SK-N-SH (cell line): ENCODE data around the gene CDK15. TPM values are rescaled to one million over a fixed set of nuclear protein-coding genes. Genes with fewer than 3 reads are reported as not detected.

Source experiments
- CTCF ChIA-PET: fragments of 300-600, 350-600 bp; formaldehyde crosslinking; extraction: SDS; loops from one replicate; lab custom pipeline; 2021; lab: Yijun Ruan, JAX
- POLR2A ChIA-PET: fragments of 350-600 bp; sonication (Branson Sonifier 250); formaldehyde crosslinking; extraction: SDS; loops from one replicate; lab custom pipeline; 2020; ENCODE audit warnings: antibody characterized with exemption, inconsistent platforms; lab: Yijun Ruan, JAX
- DNase-seq: peaks from one replicate; pipeline ENCODE4 v3.0.0; 2012
- H2AFZ ChIP-seq: fragments of 200-600 bp; sonication (generic); 2 replicates; pipeline ENCODE4 v1.8.1; 2016; ENCODE audit warnings: antibody characterized with exemption, mild to moderate bottlenecking, low read depth
- H3F3A ChIP-seq: fragments of 200-600 bp; sonication (generic); replicated peaks from 2 replicates; pipeline ENCODE3; 2016; ENCODE audit warnings: antibody characterized with exemption, mild to moderate bottlenecking; ENCODE audit not compliant: insufficient read depth
- H3K27ac ChIP-seq, 2 experiments: fragments of 200-500 bp in 1 of 2; fragments of 200-600 bp in 1 of 2; sonication (Bioruptor generic) in 1 of 2; sonication (generic), shearing (Covaris generic) in 1 of 2; 2 replicates each; pipeline versions ENCODE4 v1.5.1 to v1.6.1; 2014 to 2016; ENCODE audit warnings: low read depth in 2 of 2, inconsistent platforms in 1 of 2, low read length in 1 of 2, mild to moderate bottlenecking in 1 of 2, mixed read lengths in 1 of 2
- H3K27me3 ChIP-seq: fragments of 200-600 bp; sonication (generic), shearing (Covaris generic); 2 replicates; pipeline ENCODE4 v1.6.1; 2016; ENCODE audit warnings: mixed run types; ENCODE audit not compliant: insufficient read depth
- H3K36me3 ChIP-seq, 2 experiments: fragments of 200-500 bp in 1 of 2; fragments of 200-600 bp in 1 of 2; sonication (Bioruptor generic) in 1 of 2; sonication (generic) in 1 of 2; replicated peaks in 1 of 2; 2 replicates each; pipeline versions ENCODE3 to v1.5.1; 2014 to 2016; ENCODE audit warnings: low read length in 1 of 2, mild to moderate bottlenecking in 1 of 2; ENCODE audit not compliant: insufficient read depth in 2 of 2, control insufficient read depth in 1 of 2
- H3K4me1 ChIP-seq, 2 experiments: fragments of 200-500 bp in 1 of 2; fragments of 200-600 bp in 1 of 2; sonication (Bioruptor generic) in 1 of 2; sonication (generic), shearing (Covaris generic) in 1 of 2; 2 replicates each; pipeline versions ENCODE4 v1.5.1 to v1.6.1; 2014 to 2016; ENCODE audit warnings: low read depth in 1 of 2, low read length in 1 of 2, mixed run types in 1 of 2; ENCODE audit not compliant: insufficient read depth in 2 of 2, control insufficient read depth in 1 of 2
- H3K4me2 ChIP-seq: fragments of 200-600 bp; sonication (generic), shearing (Covaris generic); 2 replicates; pipeline ENCODE4 v1.6.1; 2017; ENCODE audit warnings: mixed run types
- H3K4me3 ChIP-seq, 2 experiments: fragments of 200-500 bp in 1 of 2; fragments of 200-600 bp in 1 of 2; sonication (Bioruptor generic) in 1 of 2; sonication (generic), shearing (Covaris generic) in 1 of 2; 2 replicates each; pipeline versions ENCODE4 v1.5.1 to v1.8.1; 2014 to 2016; ENCODE audit warnings: low read depth in 2 of 2, inconsistent platforms in 1 of 2, low read length in 1 of 2, mild to moderate bottlenecking in 1 of 2, mixed read lengths in 1 of 2, moderate library complexity in 1 of 2
- H3K79me2 ChIP-seq: fragments of 200-600 bp; sonication (generic); 2 replicates; pipeline ENCODE4 v1.8.1; 2017; ENCODE audit warnings: mild to moderate bottlenecking; ENCODE audit not compliant: insufficient read depth
- H3K9ac ChIP-seq: fragments of 200-600 bp; sonication (generic); 2 replicates; pipeline ENCODE4 v1.6.1; 2017; ENCODE audit warnings: mixed run types
- H3K9me2 ChIP-seq: fragments of 200-600 bp; sonication (generic); 2 replicates; pipeline ENCODE4 v1.6.1; 2017; ENCODE audit warnings: mixed run types
- H3K9me3 ChIP-seq: fragments of 200-600 bp; sonication (generic); 2 replicates; pipeline ENCODE4 v1.6.1; 2017; ENCODE audit warnings: mixed run types, mild to moderate bottlenecking, moderate library complexity
- H4K20me1 ChIP-seq: fragments of 200-600 bp; sonication (generic); 2 replicates; pipeline ENCODE4 v1.6.1; 2017; ENCODE audit warnings: mild to moderate bottlenecking, mixed run types; ENCODE audit not compliant: insufficient read depth
- CHD2 ChIP-seq: fragments of 150-350 bp; IDR thresholded peaks from 2 replicates; pipeline ENCODE4 v1.6.1; 2018; ENCODE audit warnings: low read length; ENCODE audit not compliant: partially characterized antibody
- FOXJ3 ChIP-seq: sonication (generic); formaldehyde crosslinking; IDR thresholded peaks from 2 replicates; pipeline ENCODE4 v1.5.1; 2020; ENCODE audit warnings: mild to moderate bottlenecking, missing genetic modification reagents
- FOXM1 ChIP-seq: IDR thresholded peaks from 2 replicates; pipeline ENCODE4 v1.4.0; 2012; ENCODE audit warnings: low read depth, mild to moderate bottlenecking
- MEF2A ChIP-seq: IDR thresholded peaks from 2 replicates; pipeline ENCODE4 v1.4.0; 2012; ENCODE audit warnings: low read depth, borderline replicate concordance
- MXI1 ChIP-seq: IDR thresholded peaks from 2 replicates; pipeline ENCODE4 v1.6.1; 2012; ENCODE audit warnings: mild to moderate bottlenecking, low read depth, low read length, improper control_type of control experiment
- POLR2AphosphoS5 ChIP-seq: IDR thresholded peaks from 2 replicates; pipeline ENCODE4 v1.6.1; 2012; ENCODE audit warnings: low read depth, low read length
- RCOR1 ChIP-seq: fragments of 150-350 bp; IDR thresholded peaks from 2 replicates; pipeline ENCODE4 v1.6.1; 2017; ENCODE audit warnings: antibody characterized with exemption, low read length
- REST ChIP-seq: IDR thresholded peaks from 2 replicates; pipeline ENCODE4 v1.6.1; 2012; ENCODE audit warnings: mild to moderate bottlenecking, low read depth, low read length, moderate library complexity
- TAF1 ChIP-seq: IDR thresholded peaks from 2 replicates; pipeline ENCODE4 v1.6.1; 2012; ENCODE audit warnings: low read depth, mild to moderate bottlenecking, low read length, moderate library complexity, borderline replicate concordance
- TCF12 ChIP-seq: IDR thresholded peaks from 2 replicates; pipeline ENCODE4 v1.4.0; 2012
- USF1 ChIP-seq: IDR thresholded peaks from 2 replicates; pipeline ENCODE4 v1.4.0; 2012; ENCODE audit warnings: low read depth, borderline replicate concordance
- ZBTB33 ChIP-seq: IDR thresholded peaks from 2 replicates; pipeline ENCODE4 v1.4.0; 2012; ENCODE audit warnings: low read depth, borderline replicate concordance
- WGBS: methylation state at CpG from one replicate; pipeline ENCODE4 v1.1.6; 2017; ENCODE audit warnings: low lambda C conversion rate; 5-methylcytosine and 5-hydroxymethylcytosine counted together
- polyA plus RNA-seq, 3 experiments: library from polyadenylated mRNA; depleted of rRNA; stranded (reverse); fragments of >200 nt; gene quantifications; 2 replicates each; pipeline ENCODE4 v1.2.3, GENCODE V29; 2012
- TF ChIP-seq, protein P1 (sequence below): fragments of 200-600 bp; sonication (generic); IDR thresholded peaks from 2 replicates; pipeline ENCODE4 v1.6.1; 2017; ENCODE audit warnings: antibody characterized with exemption, mild to moderate bottlenecking, moderate library complexity

CDK15 gene
- polyA plus RNA-seq, 1 of the 3 experiments (the other 2 are of a cell fraction): 1.8 TPM

GRCh38 chr2:201830666-201831065, 24.3 kb downstream of the CDK15 start:
- Histone ChIP-seq H4K20me1 (no peaks in the 10 kb centered on the region), H3K4me1 (peaks cover 0 to 10% of the 10 kb centered on the region in 2 experiments; a peak in 1 of 4 replicates), H3K4me3 (no peak overlapping the region), H3K27me3 (no peaks in the 10 kb centered on the region), H3K36me3 (no peaks in the 10 kb centered on the region), H3K9ac (no peak overlapping the region), H3K9me2 (no peaks in the 10 kb centered on the region), H3F3A (no peaks in the 10 kb centered on the region), H3K27ac (no peak overlapping the region), H2AFZ (no peak overlapping the region), H3K79me2 (no peaks in the 10 kb centered on the region), H3K9me3 (no peaks in the 10 kb centered on the region), H3K4me2 (no peak overlapping the region)
- ChIA-PET CTCF (interaction anchor here (1.5 kb wide), 1 partner anchor 11 kb away, joined by 4 read pairs; no protein-coding TSS in a partner anchor), POLR2A (no interaction called here)
- TF ChIP-seq FOXJ3 (CRISPR knock-in tag) (no peak), USF1 (no peak), REST (no peak), POLR2AphosphoS5 (no peak), CHD2 (no peak), FOXM1 (no peak), TCF12 (no peak), RCOR1 (no peak), ZBTB33 (no peak), TAF1 (no peak), MEF2A (no peak), MXI1 (no peak)
- TF ChIP-seq, protein P1, sequence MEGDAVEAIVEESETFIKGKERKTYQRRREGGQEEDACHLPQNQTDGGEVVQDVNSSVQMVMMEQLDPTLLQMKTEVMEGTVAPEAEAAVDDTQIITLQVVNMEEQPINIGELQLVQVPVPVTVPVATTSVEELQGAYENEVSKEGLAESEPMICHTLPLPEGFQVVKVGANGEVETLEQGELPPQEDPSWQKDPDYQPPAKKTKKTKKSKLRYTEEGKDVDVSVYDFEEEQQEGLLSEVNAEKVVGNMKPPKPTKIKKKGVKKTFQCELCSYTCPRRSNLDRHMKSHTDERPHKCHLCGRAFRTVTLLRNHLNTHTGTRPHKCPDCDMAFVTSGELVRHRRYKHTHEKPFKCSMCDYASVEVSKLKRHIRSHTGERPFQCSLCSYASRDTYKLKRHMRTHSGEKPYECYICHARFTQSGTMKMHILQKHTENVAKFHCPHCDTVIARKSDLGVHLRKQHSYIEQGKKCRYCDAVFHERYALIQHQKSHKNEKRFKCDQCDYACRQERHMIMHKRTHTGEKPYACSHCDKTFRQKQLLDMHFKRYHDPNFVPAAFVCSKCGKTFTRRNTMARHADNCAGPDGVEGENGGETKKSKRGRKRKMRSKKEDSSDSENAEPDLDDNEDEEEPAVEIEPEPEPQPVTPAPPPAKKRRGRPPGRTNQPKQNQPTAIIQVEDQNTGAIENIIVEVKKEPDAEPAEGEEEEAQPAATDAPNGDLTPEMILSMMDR: no peak
- WGBS: 81% methylated on average over 1 of the region's 1 CpG
- no peak for DNase-seq
